ENCODE measurements around the gene ZNF823.

- TF ChIP-seq EZH2 (IDR thresholded peaks at IDR 0.05; ENCODE audit: borderline replicate concordance, low read depth, low read length, severe bottlenecking) (no peak), CTCF (IDR thresholded peaks at IDR 0.05; ENCODE audit: extremely low read depth in 1 of 2, insufficient read depth in 1 of 2, low read depth in 1 of 2, low read length in 2 of 2) (no peak), POLR2A (IDR thresholded peaks at IDR 0.05; ENCODE audit: low read depth, low read length) (no peak), JUN (IDR thresholded peaks at IDR 0.05; ENCODE audit: borderline replicate concordance, insufficient read depth, insufficient read length, low read depth) (no peak), POLR2AphosphoS5 (IDR thresholded peaks at IDR 0.05; ENCODE audit: insufficient read depth, low read depth, low read length) (no peak), GATA2 (IDR thresholded peaks at IDR 0.05; ENCODE audit: insufficient read depth, insufficient read length, low read depth, low read length) (no peak)
Measured at GRCh38 chr19:11685676-11686650, 52.8 kb downstream of the ZNF823 start.

All from endothelial cell of umbilical vein (primary cell).